Brain microvascular endothelial cell (primary cell): Measurements from ENCODE around the gene ZBTB20.

ENCODE experiments used
- DNase-seq: peaks from one replicate; pipeline ENCODE4 v3.0.0-alpha.2; 2020
- H3K27ac ChIP-seq: fragments of 250-450 bp; sonication (Bioruptor Pico); 2 replicates; pipeline ENCODE4 v1.5.1; 2020; ENCODE audit warnings: mild to moderate bottlenecking, moderate library complexity
- H3K27me3 ChIP-seq: fragments of 250-450 bp; sonication (Bioruptor Pico); replicated peaks from 2 replicates; pipeline ENCODE4 v1.5.1; 2020; ENCODE audit warnings: mild to moderate bottlenecking
- H3K36me3 ChIP-seq: fragments of 250-450 bp; sonication (Bioruptor Pico); replicated peaks from 2 replicates; pipeline ENCODE4 v1.5.1; 2020; ENCODE audit warnings: mild to moderate bottlenecking
- H3K4me3 ChIP-seq: 2 replicates; pipeline ENCODE4 v1.5.1; 2011; ENCODE audit warnings: low read depth, mild to moderate bottlenecking, control low read depth, low read length, moderate library complexity
- CTCF ChIP-seq: IDR thresholded peaks from 2 replicates; pipeline ENCODE4 v1.5.1; 2011; ENCODE audit warnings: low read depth, mild to moderate bottlenecking, moderate library complexity, low read length, control low read depth, inconsistent platforms; ENCODE audit errors: missing control alignments
- in situ Hi-C: cut with HindIII; loops from 2 replicates; pipeline ENCODE4 v1.10.0; 2017; ENCODE audit warnings: low sequenced_read_pairs, low pct_ligation_motif_present

Gene ZBTB20

GRCh38 chr3:114674036-114674435 is 473.1 kb downstream of the ZBTB20 start:
- no peak for TF ChIP-seq CTCF
- H3K27ac ChIP-seq = no peak overlapping the region
- in situ Hi-C loops = no loop called here
- H3K27me3 ChIP-seq = no peaks in the 10 kb centered on the region
- no peak for DNase-seq
- no peak overlapping the region for H3K4me3 ChIP-seq
- no peaks in the 10 kb centered on the region for H3K36me3 ChIP-seq

GRCh38 chr3:114673481-114673880 is 473.6 kb downstream of the ZBTB20 start:
- DNase-seq = no peak
- no peak overlapping the region for H3K4me3 ChIP-seq
- no peak overlapping the region for H3K27ac ChIP-seq
- no peaks in the 10 kb centered on the region for H3K36me3 ChIP-seq
- in situ Hi-C loops = no loop called here
- TF ChIP-seq CTCF = no peak
- no peaks in the 10 kb centered on the region for H3K27me3 ChIP-seq

DNA sequence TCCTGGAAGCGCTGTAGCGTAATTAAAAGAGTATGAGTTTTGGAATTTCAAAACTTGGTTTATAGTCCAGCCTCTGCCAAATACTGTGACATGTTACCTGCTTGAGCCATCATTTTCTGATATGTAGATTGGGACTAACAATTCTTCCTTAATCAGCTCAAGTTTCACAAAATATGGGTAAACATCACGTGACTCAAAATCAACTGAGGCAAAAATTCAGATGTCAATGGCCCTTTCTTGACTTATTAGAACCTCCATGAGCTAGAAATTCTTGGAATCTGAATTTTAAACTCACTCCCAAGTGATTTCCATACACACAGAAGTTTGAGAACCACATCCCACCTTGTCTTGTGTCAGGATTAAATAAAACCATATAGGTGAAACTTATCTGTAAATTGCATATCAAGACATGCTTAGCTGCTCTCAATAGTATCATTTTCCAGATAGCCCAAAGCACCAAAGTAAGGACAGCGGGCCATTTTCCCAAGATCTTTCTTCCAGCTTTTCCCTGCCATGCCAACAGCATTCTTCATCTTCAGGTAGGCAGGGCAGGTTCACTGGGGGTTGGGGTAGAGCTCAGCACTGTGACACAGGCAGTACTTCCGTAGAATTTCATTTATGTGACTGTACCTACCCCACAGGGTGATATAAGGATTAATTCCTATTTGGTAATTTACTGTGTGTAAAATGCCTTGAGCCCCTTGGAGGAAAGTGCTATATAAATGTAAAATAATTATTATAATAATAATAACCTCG is 474.2 kb downstream of the ZBTB20 start:
- no peaks in the 10 kb centered on the region for H3K27me3 ChIP-seq
- no peak for DNase-seq
- TF ChIP-seq CTCF = no peak
- H3K36me3 ChIP-seq = no peaks in the 10 kb centered on the region
- H3K4me3 ChIP-seq = no peak overlapping the region
- no peak overlapping the region for H3K27ac ChIP-seq
- in situ Hi-C loops = no loop called here

- Histone ChIP-seq H3K4me3 (no peak overlapping the region), H3K36me3 (no peaks in the 10 kb centered on the region), H3K27me3 (no peaks in the 10 kb centered on the region), H3K27ac (no peak overlapping the region)
- in situ Hi-C loops = no loop called here
- no peak for TF ChIP-seq CTCF
- DNase-seq = no peak
These were observed 475.2 kb downstream of the ZBTB20 start for GRCh38 chr3:114671741-114672510.

- Histone ChIP-seq H3K4me3 (no peak overlapping the region), H3K27ac (no peak overlapping the region), H3K27me3 (no peaks in the 10 kb centered on the region), H3K36me3 (no peaks in the 10 kb centered on the region)
- DNase-seq = no peak
- in situ Hi-C loops = no loop called here
- TF ChIP-seq CTCF = no peak
These were observed 477.5 kb downstream of the ZBTB20 start for GRCh38 chr3:114669614-114670013.
